GM18520 (cell line): ENCODE data around the gene SUPT3H.

Source experiments
- ATAC-seq: cut with Tn5 transposase; IDR thresholded peaks from one replicate; pipeline ENCODE4 v1.9.1; 2021; ENCODE audit not compliant: unreplicated experiment

Gene SUPT3H

GRCh38 chr6:44806656-44807055 is 571.1 kb downstream of the SUPT3H start:
- no peak for ATAC-seq

- ATAC-seq: no peak
These were observed 572.4 kb downstream of the SUPT3H start for GRCh38 chr6:44805238-44805846.

GRCh38 chr6:44804546-44805159 is 573.1 kb downstream of the SUPT3H start:
- no peak for ATAC-seq

- ATAC-seq: no peak
These were observed 573.7 kb downstream of the SUPT3H start for GRCh38 chr6:44804016-44804415.

- no peak for ATAC-seq
These were observed 576.7 kb downstream of the SUPT3H start for GRCh38 chr6:44800784-44801592.

- ATAC-seq: no peak
These were observed 577.5 kb downstream of the SUPT3H start for GRCh38 chr6:44800171-44800783.

- ATAC-seq: no peak
These were observed 580.0 kb downstream of the SUPT3H start for GRCh38 chr6:44797746-44798145.

- ATAC-seq: no peak
These were observed 582.4 kb downstream of the SUPT3H start for GRCh38 chr6:44795326-44795725.

GRCh38 chr6:44789806-44790205 is 587.9 kb downstream of the SUPT3H start:
- no peak for ATAC-seq

- no peak for ATAC-seq
These were observed 588.7 kb downstream of the SUPT3H start for GRCh38 chr6:44789061-44789460.

- no peak for ATAC-seq
These were observed 589.2 kb downstream of the SUPT3H start for GRCh38 chr6:44788387-44788981.

GRCh38 chr6:44787254-44787834 is 590.4 kb downstream of the SUPT3H start:
- no peak for ATAC-seq

GRCh38 chr6:44785130-44785529 is 592.6 kb downstream of the SUPT3H start:
- no peak for ATAC-seq

GRCh38 chr6:44784195-44784594 is 593.5 kb downstream of the SUPT3H start:
- no peak for ATAC-seq

GRCh38 chr6:44782892-44783291 is 594.8 kb downstream of the SUPT3H start:
- no peak for ATAC-seq

- ATAC-seq: no peak
These were observed 595.7 kb downstream of the SUPT3H start for GRCh38 chr6:44781912-44782597.

GRCh38 chr6:44780161-44780560 is 597.6 kb downstream of the SUPT3H start:
- no peak for ATAC-seq

GRCh38 chr6:44779130-44779826 is 598.5 kb downstream of the SUPT3H start:
- no peak for ATAC-seq
